Rectal smooth muscle tissue (tissue), 1 donor: ENCODE measurements around the gene CCS.
"Not testable (repeated sequence)": the region's sequence is repeated elsewhere in the genome, so short reads cannot be mapped to it uniquely, and the experiment has no call there.

ENCODE experiments used
- H3K27ac ChIP-seq: one replicate; pipeline ENCODE4 v1.7.0; 2013; ENCODE audit warnings: low read depth, low read length, inconsistent platforms
- H3K27me3 ChIP-seq: one replicate; pipeline ENCODE4 v1.7.0; 2013; ENCODE audit warnings: low read length; ENCODE audit not compliant: control insufficient read depth, insufficient read depth
- H3K36me3 ChIP-seq: one replicate; pipeline ENCODE4 v1.7.0; 2013; ENCODE audit warnings: low read length; ENCODE audit not compliant: control insufficient read depth, insufficient read depth
- H3K4me1 ChIP-seq: one replicate; pipeline ENCODE4 v1.7.0; 2013; ENCODE audit warnings: low read length; ENCODE audit not compliant: control insufficient read depth, insufficient read depth
- H3K4me3 ChIP-seq: one replicate; pipeline ENCODE4 v1.7.0; 2013; ENCODE audit warnings: low read length
- H3K9ac ChIP-seq: one replicate; pipeline ENCODE4 v1.7.0; 2013; ENCODE audit warnings: low read length

The CCS gene, protein sequence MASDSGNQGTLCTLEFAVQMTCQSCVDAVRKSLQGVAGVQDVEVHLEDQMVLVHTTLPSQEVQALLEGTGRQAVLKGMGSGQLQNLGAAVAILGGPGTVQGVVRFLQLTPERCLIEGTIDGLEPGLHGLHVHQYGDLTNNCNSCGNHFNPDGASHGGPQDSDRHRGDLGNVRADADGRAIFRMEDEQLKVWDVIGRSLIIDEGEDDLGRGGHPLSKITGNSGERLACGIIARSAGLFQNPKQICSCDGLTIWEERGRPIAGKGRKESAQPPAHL

GRCh38 chr11:66592457-66593302 is at the start of gene CCS, which contains the start of gene CCDC87:
Gene CCS (plus strand): TSS chr11:66593185. CDS start chr11:66593262, 77 bp downstream.
Gene CCDC87 (minus strand): TSS chr11:66593063. CDS start chr11:66593015, 48 bp downstream.
- H3K4me3 ChIP-seq = peak within 1 kb of the TSS; percentile 82
- peak within 1 kb of the TSS; percentile 84 for H3K27ac ChIP-seq
- H3K9ac ChIP-seq = peak within 1 kb of the TSS; percentile 58
- H3K4me1 ChIP-seq = peaks cover 14% of the 10 kb centered on the region
- H3K27me3 ChIP-seq = no peaks in the 10 kb centered on the region
- no peaks in the 10 kb centered on the region for H3K36me3 ChIP-seq

GRCh38 chr11:66543263-66544107 is 49.5 kb upstream of the CCS start:
- Histone ChIP-seq H3K4me3 (peak overlapping the region; percentile 37), H3K9ac (no peak overlapping the region)

GRCh38 chr11:66544952-66545351 is 48.0 kb upstream of the CCS start:
- not testable (repeated sequence) for H3K9ac ChIP-seq, H3K27me3 ChIP-seq, H3K27ac ChIP-seq, H3K36me3 ChIP-seq, H3K4me1 ChIP-seq
- peak overlapping the region; percentile 68 for H3K4me3 ChIP-seq

More at GRCh38 chr11:66543263-66544107, 49.5 kb upstream of the CCS start:
- Histone ChIP-seq H3K27ac (no peak overlapping the region), H3K36me3 (peaks cover 11% of the 10 kb centered on the region), H3K27me3 (no peaks in the 10 kb centered on the region), H3K4me1 (peaks cover 6% of the 10 kb centered on the region)

GRCh38 chr11:66545701-66546367 is 47.2 kb upstream of the CCS start, which contains the start of gene ZDHHC24:
Gene ZDHHC24 (minus strand): TSS chr11:66546048. CDS start chr11:66546003, 45 bp downstream.
- Histone ChIP-seq H3K9ac (peak within 1 kb of the TSS; percentile 8), H3K4me3 (peak within 1 kb of the TSS; percentile 68), H3K4me1 (peaks cover 6% of the 10 kb centered on the region), H3K27ac (peak within 1 kb of the TSS; percentile 58), H3K36me3 (peaks cover 7% of the 10 kb centered on the region), H3K27me3 (no peaks in the 10 kb centered on the region)

DNA sequence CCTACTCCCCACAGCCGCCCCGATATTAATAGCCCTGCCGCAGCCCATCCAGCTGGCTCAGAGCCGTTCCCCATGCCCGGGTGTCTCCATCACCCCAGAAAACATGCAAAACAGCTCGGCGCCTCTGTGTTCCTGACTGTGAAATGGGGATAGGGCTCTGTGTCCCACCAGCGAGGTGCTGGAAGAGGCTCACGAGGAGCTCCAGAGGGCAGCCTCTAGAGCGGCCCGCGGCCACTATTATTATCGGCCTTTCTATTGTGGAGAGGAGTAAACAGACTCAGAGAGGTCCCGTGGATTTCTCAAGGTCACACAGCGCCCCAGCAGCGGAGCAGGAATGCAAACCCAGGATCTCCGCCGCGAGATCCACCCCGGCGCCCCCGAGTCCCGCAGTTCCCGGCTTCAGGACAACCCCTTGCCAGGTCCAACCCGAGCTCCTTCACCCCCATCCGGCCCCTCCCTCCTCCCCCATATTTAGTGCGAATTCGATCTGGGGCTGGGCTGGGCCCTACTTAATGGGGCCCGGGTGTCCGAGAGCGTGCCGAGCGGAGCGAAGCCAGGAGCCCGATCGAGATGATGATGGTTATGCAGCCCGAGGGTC is 46.5 kb upstream of the CCS start, which contains the start of gene ACTN3:
ACTN3 (plus strand) TSS at position 536 of the 598 bp plus-strand sequence; CDS start at position 571, 35 bp downstream.
- Histone ChIP-seq H3K9ac (peak within 1 kb of the TSS; percentile 8), H3K4me1 (peaks cover 6% of the 10 kb centered on the region), H3K27ac (peak within 1 kb of the TSS; percentile 58), H3K27me3 (no peaks in the 10 kb centered on the region), H3K36me3 (peaks cover 7% of the 10 kb centered on the region), H3K4me3 (peak within 1 kb of the TSS; percentile 68)

DNA sequence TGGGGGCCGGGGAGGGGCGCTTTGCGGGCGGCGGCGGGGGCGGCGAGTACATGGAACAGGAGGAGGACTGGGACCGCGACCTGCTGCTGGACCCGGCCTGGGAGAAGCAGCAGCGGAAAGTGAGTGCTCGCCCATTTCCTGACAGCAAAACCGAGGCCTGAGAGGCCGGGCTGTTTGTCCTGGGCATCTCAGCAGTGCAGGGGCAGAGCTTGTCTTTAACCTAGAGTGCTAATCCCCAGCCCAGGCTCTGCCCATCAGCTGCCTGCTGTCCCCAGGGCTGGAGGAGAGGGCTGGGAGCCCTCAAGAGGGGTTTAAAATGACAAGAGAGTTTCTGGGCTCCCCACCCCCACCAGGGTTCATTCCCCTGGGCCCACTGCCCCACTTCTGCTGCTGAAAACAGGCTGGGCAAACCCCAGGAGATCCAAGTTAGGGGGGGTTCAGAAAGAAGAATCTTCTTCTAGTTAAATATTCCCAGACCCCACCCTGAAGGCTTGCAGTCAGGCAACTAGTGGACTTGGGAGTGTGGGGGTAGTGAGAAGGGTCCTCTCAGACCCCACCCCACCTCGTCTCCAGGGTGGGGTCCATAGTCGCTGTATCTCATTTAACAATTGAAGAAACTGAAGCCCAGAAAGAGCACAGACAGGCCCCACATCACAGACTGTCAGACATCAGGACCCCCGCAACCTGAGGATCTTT is 45.9 kb upstream of the CCS start:
- Histone ChIP-seq H3K36me3 (peaks cover 7% of the 10 kb centered on the region), H3K27me3 (no peaks in the 10 kb centered on the region), H3K4me3 (no peak overlapping the region), H3K4me1 (peaks cover 6% of the 10 kb centered on the region), H3K9ac (no peak overlapping the region), H3K27ac (no peak overlapping the region)

DNA sequence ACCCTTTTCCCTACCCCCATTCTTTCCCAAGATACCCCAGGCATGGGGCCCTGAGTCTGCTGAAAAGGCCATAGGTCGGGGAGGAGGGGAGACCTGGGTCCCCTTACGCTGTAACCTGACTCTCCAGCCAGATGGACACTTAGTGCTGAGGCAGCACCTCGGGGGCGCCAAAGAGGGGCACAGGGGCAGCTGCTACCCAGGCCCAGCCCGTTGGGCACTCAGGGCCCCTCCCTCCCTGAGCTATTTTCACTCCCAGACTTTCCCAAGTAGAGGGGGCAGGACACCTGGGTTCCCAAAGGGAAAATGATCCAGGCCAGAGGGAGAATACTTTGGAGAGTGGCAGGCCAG is 45.3 kb upstream of the CCS start:
- H3K27ac ChIP-seq = no peak overlapping the region
- H3K4me1 ChIP-seq = peaks cover 6% of the 10 kb centered on the region
- H3K4me3 ChIP-seq = no peak overlapping the region
- H3K36me3 ChIP-seq = peaks cover 4% of the 10 kb centered on the region
- no peak overlapping the region for H3K9ac ChIP-seq
- no peaks in the 10 kb centered on the region for H3K27me3 ChIP-seq

DNA sequence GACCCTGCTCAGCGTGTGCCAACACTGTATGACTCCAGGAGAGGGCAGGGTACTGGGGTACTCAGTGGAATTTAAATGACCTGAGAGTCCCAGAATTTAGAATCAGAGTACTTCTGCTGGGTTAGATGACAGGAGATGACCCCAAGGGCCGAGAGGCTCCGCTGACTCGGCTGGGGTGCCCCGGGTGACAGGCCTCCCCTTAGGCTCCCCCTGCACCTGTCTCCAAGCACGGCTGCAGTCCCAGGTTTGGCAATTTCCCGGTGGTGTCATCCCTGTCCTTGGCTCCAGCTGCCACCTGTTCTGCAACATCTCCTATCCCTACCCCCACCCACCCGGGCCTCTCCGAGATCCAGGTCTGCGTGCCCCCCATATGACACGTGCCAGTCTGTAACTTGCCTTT is 44.9 kb upstream of the CCS start:
- no peak overlapping the region for H3K4me3 ChIP-seq
- no peaks in the 10 kb centered on the region for H3K36me3 ChIP-seq
- H3K4me1 ChIP-seq = peaks cover 6% of the 10 kb centered on the region
- no peak overlapping the region for H3K9ac ChIP-seq
- H3K27me3 ChIP-seq = no peaks in the 10 kb centered on the region
- H3K27ac ChIP-seq = no peak overlapping the region

- Histone ChIP-seq H3K9ac (no peak overlapping the region), H3K27ac (no peak overlapping the region), H3K4me3 (no peak overlapping the region), H3K4me1 (peaks cover 6% of the 10 kb centered on the region), H3K36me3 (no peaks in the 10 kb centered on the region), H3K27me3 (no peaks in the 10 kb centered on the region)
These were observed 44.0 kb upstream of the CCS start for GRCh38 chr11:66548774-66549630.

- Histone ChIP-seq H3K9ac (no peak overlapping the region), H3K27ac (no peak overlapping the region), H3K27me3 (no peaks in the 10 kb centered on the region), H3K36me3 (no peaks in the 10 kb centered on the region), H3K4me1 (peaks cover 3% of the 10 kb centered on the region), H3K4me3 (no peak overlapping the region)
These were observed 43.3 kb upstream of the CCS start for GRCh38 chr11:66549696-66550095.
